HL-60 (cell line): Measurements from ENCODE around the gene ASCC1.

Experiments used
- DNase-seq, 2 experiments: peaks; one replicate each; pipeline ENCODE4 v3.0.0-alpha.2; 2010 to 2020; ENCODE audit warnings: low read depth in 1 of 2, low spot score in 1 of 2
- H3K27ac ChIP-seq: fragments of 250-450 bp; sonication (Bioruptor Pico); replicated peaks from 2 replicates; pipeline ENCODE4 v1.5.1; 2020; ENCODE audit warnings: mild to moderate bottlenecking, moderate library complexity
- H3K27me3 ChIP-seq: fragments of 250-450 bp; sonication (Bioruptor Pico); 2 replicates; pipeline ENCODE4 v1.5.1; 2021; ENCODE audit warnings: mild to moderate bottlenecking, moderate library complexity; ENCODE audit not compliant: insufficient read depth, poor library complexity, severe bottlenecking
- H3K4me3 ChIP-seq: replicated peaks from 2 replicates; pipeline ENCODE4 v1.5.1; 2011; ENCODE audit warnings: mild to moderate bottlenecking, control low read depth, low read length; ENCODE audit not compliant: insufficient read depth
- GABPA ChIP-seq: IDR thresholded peaks from 2 replicates; pipeline ENCODE4 v1.6.1; 2012; ENCODE audit warnings: low read depth
- POLR2AphosphoS5 ChIP-seq: IDR thresholded peaks from 2 replicates; pipeline ENCODE4 v1.6.1; 2012; ENCODE audit warnings: low read depth
- SPI1 ChIP-seq: IDR thresholded peaks from 2 replicates; pipeline ENCODE4 v1.6.1; 2012; ENCODE audit warnings: low read depth, mild to moderate bottlenecking, borderline replicate concordance
- TF ChIP-seq, protein P1 (sequence below): IDR thresholded peaks from 2 replicates; pipeline ENCODE4 v1.6.1; 2012; ENCODE audit warnings: low read depth; ENCODE audit not compliant: insufficient replicate concordance
- TF ChIP-seq, protein P2 (sequence below): IDR thresholded peaks from one replicate; pipeline ENCODE4 v1.5.1; 2011; ENCODE audit warnings: low read length, control low read depth, inconsistent platforms; ENCODE audit not compliant: insufficient read depth

Gene ASCC1

GRCh38 chr10:72244573-72245038 lies 28.5 kb upstream of the ASCC1 start:
- Histone ChIP-seq H3K27me3 (no peaks in the 10 kb centered on the region), H3K27ac (no peak overlapping the region; the same call in 1 of the 2 replicates), H3K4me3 (no peak overlapping the region)
- no peak for DNase-seq
- TF ChIP-seq SPI1 (no peak), POLR2AphosphoS5 (no peak), GABPA (no peak)
- TF ChIP-seq, protein P1, sequence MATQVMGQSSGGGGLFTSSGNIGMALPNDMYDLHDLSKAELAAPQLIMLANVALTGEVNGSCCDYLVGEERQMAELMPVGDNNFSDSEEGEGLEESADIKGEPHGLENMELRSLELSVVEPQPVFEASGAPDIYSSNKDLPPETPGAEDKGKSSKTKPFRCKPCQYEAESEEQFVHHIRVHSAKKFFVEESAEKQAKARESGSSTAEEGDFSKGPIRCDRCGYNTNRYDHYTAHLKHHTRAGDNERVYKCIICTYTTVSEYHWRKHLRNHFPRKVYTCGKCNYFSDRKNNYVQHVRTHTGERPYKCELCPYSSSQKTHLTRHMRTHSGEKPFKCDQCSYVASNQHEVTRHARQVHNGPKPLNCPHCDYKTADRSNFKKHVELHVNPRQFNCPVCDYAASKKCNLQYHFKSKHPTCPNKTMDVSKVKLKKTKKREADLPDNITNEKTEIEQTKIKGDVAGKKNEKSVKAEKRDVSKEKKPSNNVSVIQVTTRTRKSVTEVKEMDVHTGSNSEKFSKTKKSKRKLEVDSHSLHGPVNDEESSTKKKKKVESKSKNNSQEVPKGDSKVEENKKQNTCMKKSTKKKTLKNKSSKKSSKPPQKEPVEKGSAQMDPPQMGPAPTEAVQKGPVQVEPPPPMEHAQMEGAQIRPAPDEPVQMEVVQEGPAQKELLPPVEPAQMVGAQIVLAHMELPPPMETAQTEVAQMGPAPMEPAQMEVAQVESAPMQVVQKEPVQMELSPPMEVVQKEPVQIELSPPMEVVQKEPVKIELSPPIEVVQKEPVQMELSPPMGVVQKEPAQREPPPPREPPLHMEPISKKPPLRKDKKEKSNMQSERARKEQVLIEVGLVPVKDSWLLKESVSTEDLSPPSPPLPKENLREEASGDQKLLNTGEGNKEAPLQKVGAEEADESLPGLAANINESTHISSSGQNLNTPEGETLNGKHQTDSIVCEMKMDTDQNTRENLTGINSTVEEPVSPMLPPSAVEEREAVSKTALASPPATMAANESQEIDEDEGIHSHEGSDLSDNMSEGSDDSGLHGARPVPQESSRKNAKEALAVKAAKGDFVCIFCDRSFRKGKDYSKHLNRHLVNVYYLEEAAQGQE = no peak
- TF ChIP-seq, protein P2, sequence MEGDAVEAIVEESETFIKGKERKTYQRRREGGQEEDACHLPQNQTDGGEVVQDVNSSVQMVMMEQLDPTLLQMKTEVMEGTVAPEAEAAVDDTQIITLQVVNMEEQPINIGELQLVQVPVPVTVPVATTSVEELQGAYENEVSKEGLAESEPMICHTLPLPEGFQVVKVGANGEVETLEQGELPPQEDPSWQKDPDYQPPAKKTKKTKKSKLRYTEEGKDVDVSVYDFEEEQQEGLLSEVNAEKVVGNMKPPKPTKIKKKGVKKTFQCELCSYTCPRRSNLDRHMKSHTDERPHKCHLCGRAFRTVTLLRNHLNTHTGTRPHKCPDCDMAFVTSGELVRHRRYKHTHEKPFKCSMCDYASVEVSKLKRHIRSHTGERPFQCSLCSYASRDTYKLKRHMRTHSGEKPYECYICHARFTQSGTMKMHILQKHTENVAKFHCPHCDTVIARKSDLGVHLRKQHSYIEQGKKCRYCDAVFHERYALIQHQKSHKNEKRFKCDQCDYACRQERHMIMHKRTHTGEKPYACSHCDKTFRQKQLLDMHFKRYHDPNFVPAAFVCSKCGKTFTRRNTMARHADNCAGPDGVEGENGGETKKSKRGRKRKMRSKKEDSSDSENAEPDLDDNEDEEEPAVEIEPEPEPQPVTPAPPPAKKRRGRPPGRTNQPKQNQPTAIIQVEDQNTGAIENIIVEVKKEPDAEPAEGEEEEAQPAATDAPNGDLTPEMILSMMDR = no peak

GRCh38 chr10:72243822-72244437 lies 27.9 kb upstream of the ASCC1 start:
- Histone ChIP-seq H3K4me3 (no peak overlapping the region), H3K27me3 (no peaks in the 10 kb centered on the region), H3K27ac (no peak overlapping the region; the same call in 1 of the 2 replicates)
- no peak for DNase-seq
- no peak for TF ChIP-seq GABPA
- TF ChIP-seq POLR2AphosphoS5 = no peak
- TF ChIP-seq, protein P1 = no peak
- TF ChIP-seq SPI1 = no peak

DNA sequence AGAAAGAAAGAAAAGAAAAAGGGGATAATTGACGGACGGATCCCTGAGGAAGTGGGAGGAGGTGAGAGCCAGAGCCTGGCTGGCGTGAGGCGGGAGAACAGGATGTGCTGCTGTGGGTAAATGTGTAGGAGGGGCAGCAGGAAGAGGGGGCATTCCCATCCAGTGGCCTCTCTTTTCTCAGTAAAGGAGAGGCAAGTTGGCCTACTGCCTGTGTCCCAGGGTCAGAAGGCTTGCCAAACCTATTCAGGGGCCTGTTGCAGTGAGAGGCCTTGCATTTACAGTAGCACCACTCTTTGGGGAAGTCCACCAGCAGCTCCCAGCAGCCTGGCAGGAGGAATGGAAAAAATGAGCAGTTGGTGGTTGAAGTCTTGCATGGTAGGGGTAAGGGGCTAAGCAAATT lies 26.6 kb upstream of the ASCC1 start:
- Histone ChIP-seq H3K27ac (peak overlapping the region; percentile 28; the same call in 1 of the 2 replicates), H3K27me3 (no peaks in the 10 kb centered on the region), H3K4me3 (no peak overlapping the region)
- TF ChIP-seq GABPA (no peak), POLR2AphosphoS5 (peak; percentile 57; the same call in 1 of the 2 replicates), SPI1 (peak; percentile 76)
- TF ChIP-seq, protein P2 = no peak
- TF ChIP-seq, protein P1 = no peak
- DNase-seq = peak; percentile 43 to 77
